GM18519 (cell line): ENCODE data around the gene SLC30A4.

Source experiments
- ATAC-seq: cut with Tn5 transposase; IDR thresholded peaks from one replicate; pipeline ENCODE4 v1.9.1; 2021; ENCODE audit warnings: mild to moderate bottlenecking, moderate library complexity; ENCODE audit not compliant: unreplicated experiment, low FRiP score

Gene SLC30A4

GRCh38 chr15:45454814-45455213 lies 67.7 kb downstream of the SLC30A4 start:
- peak; percentile 45 for ATAC-seq

- ATAC-seq, result no peak
Observed at GRCh38 chr15:45451265-45451664, 71.3 kb downstream of the SLC30A4 start.

- no peak for ATAC-seq
Observed at GRCh38 chr15:45449916-45450867, 72.4 kb downstream of the SLC30A4 start.

GRCh38 chr15:45449395-45449794 lies 73.2 kb downstream of the SLC30A4 start:
- no peak for ATAC-seq

- no peak for ATAC-seq
Observed at GRCh38 chr15:45448066-45448915, 74.3 kb downstream of the SLC30A4 start.

- ATAC-seq, result no peak
Observed at GRCh38 chr15:45443645-45444044, 78.9 kb downstream of the SLC30A4 start.

GRCh38 chr15:45442507-45443135 lies 79.9 kb downstream of the SLC30A4 start:
- ATAC-seq, result no peak

- ATAC-seq, result no peak
Observed at GRCh38 chr15:45441686-45442085, 80.9 kb downstream of the SLC30A4 start.

- ATAC-seq, result no peak
Observed at GRCh38 chr15:45441036-45441435, 81.5 kb downstream of the SLC30A4 start.

- no peak for ATAC-seq
Observed at GRCh38 chr15:45439521-45440260, 82.9 kb downstream of the SLC30A4 start.

GRCh38 chr15:45435124-45435903 lies 87.2 kb downstream of the SLC30A4 start:
- ATAC-seq, result no peak

GRCh38 chr15:45434078-45434567 lies 88.4 kb downstream of the SLC30A4 start:
- no peak for ATAC-seq

- ATAC-seq, result no peak
Observed at GRCh38 chr15:45431511-45431910, 91.0 kb downstream of the SLC30A4 start.

GRCh38 chr15:45429941-45430792 lies 92.4 kb downstream of the SLC30A4 start:
- no peak for ATAC-seq
